Chondrocyte (in vitro differentiated cells): Measurements from ENCODE around the gene DDRGK1. TPM values are rescaled to one million over a fixed set of nuclear protein-coding genes. Genes with fewer than 3 reads are reported as not detected.
A peak's percentile ranks its signal among the peaks of the same experiment; 100 is the strongest.

Experiments
- DNase-seq: peaks from one replicate; pipeline ENCODE4 v3.0.0; 2021; ENCODE audit warnings: mixed read lengths, low spot score
- H3K27ac Mint-ChIP-seq: one replicate; pipeline ENCODE4 v1.8.0; 2021; ENCODE audit warnings: mild to moderate bottlenecking, moderate library complexity, mixed read lengths; ENCODE audit not compliant: unreplicated experiment
- H3K27me3 Mint-ChIP-seq: 2 replicates; pipeline ENCODE4 v1.8.0; 2021; ENCODE audit warnings: low read depth, mixed read lengths
- H3K36me3 Mint-ChIP-seq: 2 replicates; pipeline ENCODE4 v1.8.0; 2021; ENCODE audit warnings: low read depth, mixed read lengths
- H3K4me1 Mint-ChIP-seq: 2 replicates; pipeline ENCODE4 v1.8.0; 2021; ENCODE audit warnings: low read depth, mild to moderate bottlenecking, mixed read lengths
- H3K4me3 Mint-ChIP-seq: one replicate; pipeline ENCODE4 v1.8.0; 2021; ENCODE audit warnings: mild to moderate bottlenecking, moderate library complexity, mixed read lengths; ENCODE audit not compliant: unreplicated experiment
- H3K9me3 Mint-ChIP-seq: 2 replicates; pipeline ENCODE4 v1.8.0; 2021; ENCODE audit warnings: low read depth, mixed read lengths
- total RNA-seq: library from RNA; stranded (reverse); gene quantifications from 3 replicates; pipeline ENCODE4 v1.2.1, GENCODE V29; 2021
- TF ChIP-seq, protein P1 (sequence below): fragments of 200-600 bp; sonication (generic); IDR thresholded peaks from 2 replicates; pipeline ENCODE4 v1.5.0; 2021; ENCODE audit warnings: antibody characterized with exemption, mild to moderate bottlenecking, moderate library complexity

The DDRGK1 gene
- total RNA-seq, 1 donor from 2014 or later: 62.6 TPM

DNA sequence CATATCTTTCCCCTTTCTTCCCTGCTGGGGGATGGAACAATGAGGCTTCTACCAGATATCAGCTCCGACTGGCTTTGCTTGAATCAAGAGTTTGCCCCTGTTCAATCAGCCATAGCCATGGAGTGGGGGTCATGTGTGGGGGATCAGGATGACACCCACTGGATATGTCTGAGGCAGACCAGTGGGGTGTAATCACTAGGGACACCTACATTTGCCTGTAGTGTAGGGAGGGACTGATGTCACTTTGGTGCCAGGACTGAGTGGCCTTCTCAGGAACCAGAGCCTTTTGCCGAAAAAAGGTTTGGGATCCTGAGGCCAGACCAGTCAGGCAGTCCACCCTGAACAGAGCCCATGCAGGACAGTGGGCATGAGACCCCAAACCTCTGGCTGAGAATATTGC is 5.9 kb upstream of the DDRGK1 start:
- Mint-ChIP-seq H3K4me1 (peaks cover 16% of the 10 kb centered on the region), H3K27me3 (no peaks in the 10 kb centered on the region), H3K9me3 (no peaks in the 10 kb centered on the region), H3K4me3 (peak overlapping the region; percentile 90), H3K27ac (no peak overlapping the region), H3K36me3 (peaks cover 2% of the 10 kb centered on the region)
- DNase-seq: no peak
- TF ChIP-seq, protein P1, sequence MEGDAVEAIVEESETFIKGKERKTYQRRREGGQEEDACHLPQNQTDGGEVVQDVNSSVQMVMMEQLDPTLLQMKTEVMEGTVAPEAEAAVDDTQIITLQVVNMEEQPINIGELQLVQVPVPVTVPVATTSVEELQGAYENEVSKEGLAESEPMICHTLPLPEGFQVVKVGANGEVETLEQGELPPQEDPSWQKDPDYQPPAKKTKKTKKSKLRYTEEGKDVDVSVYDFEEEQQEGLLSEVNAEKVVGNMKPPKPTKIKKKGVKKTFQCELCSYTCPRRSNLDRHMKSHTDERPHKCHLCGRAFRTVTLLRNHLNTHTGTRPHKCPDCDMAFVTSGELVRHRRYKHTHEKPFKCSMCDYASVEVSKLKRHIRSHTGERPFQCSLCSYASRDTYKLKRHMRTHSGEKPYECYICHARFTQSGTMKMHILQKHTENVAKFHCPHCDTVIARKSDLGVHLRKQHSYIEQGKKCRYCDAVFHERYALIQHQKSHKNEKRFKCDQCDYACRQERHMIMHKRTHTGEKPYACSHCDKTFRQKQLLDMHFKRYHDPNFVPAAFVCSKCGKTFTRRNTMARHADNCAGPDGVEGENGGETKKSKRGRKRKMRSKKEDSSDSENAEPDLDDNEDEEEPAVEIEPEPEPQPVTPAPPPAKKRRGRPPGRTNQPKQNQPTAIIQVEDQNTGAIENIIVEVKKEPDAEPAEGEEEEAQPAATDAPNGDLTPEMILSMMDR: no peak

DNA sequence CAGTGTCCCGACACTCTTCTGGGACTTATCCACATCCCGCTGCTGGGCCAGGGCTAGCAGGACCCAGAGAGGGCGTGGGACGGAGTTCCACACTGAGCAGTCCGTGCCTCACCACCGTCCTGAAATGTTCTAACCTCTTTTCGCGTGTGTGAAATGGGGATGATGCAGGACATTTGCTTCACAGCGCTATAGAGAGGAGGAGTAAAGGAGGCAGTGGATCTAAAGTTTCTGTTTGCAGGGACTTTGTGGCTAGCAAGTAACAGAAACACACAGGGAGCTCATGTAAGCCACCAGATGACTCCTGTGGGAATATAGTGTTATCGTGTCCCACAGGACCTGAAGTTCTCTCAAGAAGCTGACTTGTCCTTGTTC is 5.5 kb upstream of the DDRGK1 start:
- TF ChIP-seq, protein P1: no peak
- peaks cover 2% of the 10 kb centered on the region for H3K36me3 Mint-ChIP-seq
- peak overlapping the region; percentile 93 for H3K27ac Mint-ChIP-seq
- no peak for DNase-seq
- no peaks in the 10 kb centered on the region for H3K9me3 Mint-ChIP-seq
- peak overlapping the region; percentile 90 for H3K4me3 Mint-ChIP-seq
- H3K27me3 Mint-ChIP-seq: no peaks in the 10 kb centered on the region
- H3K4me1 Mint-ChIP-seq: peaks cover 16% of the 10 kb centered on the region

DNA sequence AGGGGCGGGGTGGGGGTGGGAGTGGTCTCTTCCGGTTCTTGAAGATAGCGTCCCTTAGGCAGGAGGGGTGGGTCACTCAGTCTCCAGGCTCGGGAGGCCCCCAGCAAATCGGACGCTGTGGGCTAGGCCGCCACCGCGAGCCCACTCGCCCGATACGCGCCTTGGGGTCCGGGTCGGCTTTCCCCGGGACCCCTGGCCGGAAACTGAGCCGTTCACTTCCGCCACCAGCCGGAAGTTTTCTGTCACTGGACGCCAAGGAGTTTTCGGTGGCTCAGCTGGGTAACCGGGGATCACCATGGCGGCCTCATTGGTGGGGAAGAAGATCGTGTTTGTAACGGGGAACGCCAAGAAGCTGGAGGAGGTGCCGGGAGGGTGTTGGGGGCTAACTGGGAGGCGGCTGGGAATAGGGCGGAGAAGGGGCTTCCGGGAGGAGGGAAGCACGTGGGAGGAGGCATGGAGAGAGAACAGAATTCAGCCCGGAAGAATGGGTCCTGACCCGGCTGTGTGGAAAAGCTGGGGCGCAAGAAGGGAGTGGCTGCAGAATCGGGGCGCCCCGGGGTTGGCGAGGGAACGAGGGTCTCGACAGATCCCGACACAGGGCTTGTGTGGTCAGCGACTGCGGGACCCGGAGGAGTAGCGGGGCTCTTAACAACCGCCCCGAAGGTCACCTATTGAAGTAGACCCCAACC is 4.9 kb upstream of the DDRGK1 start, which contains the start of gene ITPA:
Gene ITPA (plus strand): TSS at position 242 of the 689 bp plus-strand sequence. CDS start 54 bp downstream, at position 296.
- Mint-ChIP-seq H3K27me3 (no peaks in the 10 kb centered on the region), H3K4me1 (peaks cover 19% of the 10 kb centered on the region), H3K9me3 (no peaks in the 10 kb centered on the region), H3K27ac (peak within 1 kb of the TSS; percentile 93), H3K36me3 (peaks cover 2% of the 10 kb centered on the region), H3K4me3 (peak within 1 kb of the TSS; percentile 90)
- no peak for DNase-seq
- TF ChIP-seq, protein P1: no peak

DNA sequence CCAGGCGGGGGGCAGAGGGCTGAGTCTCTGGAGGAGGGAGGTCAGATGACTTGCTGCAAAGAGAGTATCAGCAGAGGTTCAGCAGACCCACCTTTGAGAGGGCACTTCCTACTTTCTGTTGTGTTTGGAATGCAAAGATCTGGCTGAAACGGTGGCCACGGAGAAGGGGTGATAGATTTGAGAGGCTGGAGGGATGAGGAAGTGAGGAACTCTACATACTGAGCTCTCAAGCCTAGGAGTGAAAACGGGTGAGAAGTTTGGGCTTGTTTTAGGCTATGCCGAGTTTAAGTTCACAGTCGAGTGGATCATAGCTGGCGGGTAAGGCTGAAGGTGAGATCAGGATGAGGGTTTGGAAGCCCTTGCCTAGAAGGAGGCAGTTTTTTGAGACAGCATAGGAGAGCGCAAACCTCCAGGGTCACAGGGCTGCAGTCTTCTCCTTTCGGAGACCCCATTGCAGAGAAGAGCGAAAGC is 4.3 kb upstream of the DDRGK1 start:
- H3K4me3 Mint-ChIP-seq: peak overlapping the region; percentile 90
- peaks cover 19% of the 10 kb centered on the region for H3K4me1 Mint-ChIP-seq
- H3K27ac Mint-ChIP-seq: peak overlapping the region; percentile 91
- H3K27me3 Mint-ChIP-seq: no peaks in the 10 kb centered on the region
- DNase-seq: no peak
- peaks cover 2% of the 10 kb centered on the region for H3K36me3 Mint-ChIP-seq
- H3K9me3 Mint-ChIP-seq: no peaks in the 10 kb centered on the region
- TF ChIP-seq, protein P1: no peak

DNA sequence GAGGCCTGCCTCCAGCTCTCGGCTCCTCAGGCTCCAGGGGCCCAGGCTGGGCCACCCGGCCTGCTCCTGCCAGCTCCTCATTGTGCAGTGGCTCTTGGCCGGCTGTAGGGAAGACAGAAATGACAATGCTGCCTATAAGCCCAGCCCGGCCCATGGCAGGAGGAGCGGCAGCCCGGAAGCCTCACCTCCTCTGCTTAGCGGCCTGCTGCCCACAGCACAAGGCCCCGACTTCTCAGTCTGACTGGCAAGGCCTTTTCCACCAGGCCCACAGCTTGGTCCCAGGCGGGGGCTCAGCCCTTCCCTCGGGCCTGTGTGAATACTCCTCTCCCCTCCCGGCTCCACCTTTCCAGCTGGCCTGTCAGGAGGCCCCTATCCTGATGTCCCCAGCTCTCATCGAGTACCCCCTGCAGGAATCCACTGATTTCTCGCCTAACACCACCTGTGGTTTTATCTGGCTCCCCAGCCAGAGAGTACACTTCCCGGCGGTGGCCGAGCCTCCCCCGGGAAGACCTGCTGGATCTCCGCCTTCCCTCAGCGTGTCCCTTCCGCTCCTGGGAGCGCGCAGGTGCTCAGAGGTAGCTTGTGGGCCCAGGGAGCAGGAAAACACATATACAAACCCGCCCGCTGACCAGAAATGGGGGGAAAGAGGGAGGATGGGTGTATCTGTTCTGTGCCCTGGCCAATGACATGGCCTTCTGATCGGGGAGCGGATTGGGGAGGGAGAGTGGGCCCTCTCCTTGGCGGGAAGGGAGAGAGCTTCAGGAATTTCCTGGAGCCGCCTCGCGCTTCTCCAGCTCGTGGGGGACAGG is 963 bp downstream of the DDRGK1 start:
- DNase-seq: no peak
- peaks cover 20% of the 10 kb centered on the region for H3K36me3 Mint-ChIP-seq
- no peaks in the 10 kb centered on the region for H3K27me3 Mint-ChIP-seq

More for the DNA sequence above, 963 bp downstream of the DDRGK1 start:
- H3K4me3 Mint-ChIP-seq: peak overlapping the region; percentile 95
- peaks cover 16% of the 10 kb centered on the region for H3K4me1 Mint-ChIP-seq
- H3K27ac Mint-ChIP-seq: peak overlapping the region; percentile 95
- no peaks in the 10 kb centered on the region for H3K9me3 Mint-ChIP-seq
- TF ChIP-seq, protein P1: no peak
